HFF-Myc (cell line): ENCODE results near the gene PES1.

Source experiments
- DNase-seq: peaks from one replicate; pipeline ENCODE4 v3.0.0-alpha.2; 2011; ENCODE audit warnings: low read depth; ENCODE audit errors: extremely low read depth
- H3K4me3 ChIP-seq: replicated peaks from 2 replicates; pipeline ENCODE4 v1.5.1; 2011; ENCODE audit warnings: low read depth, mild to moderate bottlenecking, control low read depth, low read length
- CTCF ChIP-seq: IDR thresholded peaks from 2 replicates; pipeline ENCODE4 v1.5.1; 2012; ENCODE audit warnings: mild to moderate bottlenecking, low read depth, low read length, control low read depth; ENCODE audit errors: missing control alignments

Gene PES1

GRCh38 chr22:30614879-30615278 lies 23.2 kb upstream of the PES1 start:
- H3K4me3 ChIP-seq, result no peak overlapping the region
- DNase-seq, result no peak
- no peak for TF ChIP-seq CTCF

- no peak for TF ChIP-seq CTCF
- DNase-seq, result no peak
Measured at GRCh38 chr22:30614268-30614667, 22.6 kb upstream of the PES1 start.

GRCh38 chr22:30612789-30613188 lies 21.1 kb upstream of the PES1 start:
- no peak for DNase-seq
- no peak overlapping the region for H3K4me3 ChIP-seq
- no peak for TF ChIP-seq CTCF

More at GRCh38 chr22:30614268-30614667, 22.6 kb upstream of the PES1 start:
- no peak overlapping the region for H3K4me3 ChIP-seq

GRCh38 chr22:30611197-30611596 lies 19.5 kb upstream of the PES1 start:
- TF ChIP-seq CTCF, result no peak
- no peak overlapping the region for H3K4me3 ChIP-seq
- DNase-seq, result no peak

- TF ChIP-seq CTCF, result no peak
- no peak for DNase-seq
Measured at GRCh38 chr22:30610299-30610698, 18.6 kb upstream of the PES1 start.

GRCh38 chr22:30609260-30610185 lies 17.8 kb upstream of the PES1 start:
- no peak overlapping the region for H3K4me3 ChIP-seq
- TF ChIP-seq CTCF, result no peak
- DNase-seq, result peak; percentile 77

More at GRCh38 chr22:30610299-30610698, 18.6 kb upstream of the PES1 start:
- H3K4me3 ChIP-seq, result no peak overlapping the region
